Measurements from ENCODE around the gene CACNA2D3. TPM values are rescaled to one million over a fixed set of nuclear protein-coding genes. Genes with fewer than 3 reads are reported as not detected.

CACNA2D3 gene
- total RNA-seq, 1 donor from 2014 or later, result not detected

DNA sequence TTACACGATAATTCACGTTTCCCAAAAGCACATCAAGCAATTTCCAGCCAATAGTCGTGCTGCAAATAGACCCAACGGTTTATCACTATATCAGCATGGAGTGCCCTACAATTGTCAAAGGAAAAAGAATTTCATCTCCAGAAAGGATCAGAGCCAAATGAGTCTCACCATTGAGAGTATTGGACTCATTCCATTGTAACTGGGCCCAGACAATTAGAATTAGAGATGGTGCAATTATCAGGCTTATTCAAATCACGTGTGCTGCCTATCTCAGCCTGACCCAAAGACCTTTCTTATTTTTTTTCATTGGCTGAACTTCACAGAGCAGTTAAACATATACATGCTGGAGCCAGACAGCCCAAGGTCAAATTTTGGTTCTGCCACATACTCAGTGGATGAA is 892.6 kb downstream of the CACNA2D3 start:
- no peaks in the 10 kb centered on the region for H3K36me3 ChIP-seq
- H3K4me1 Mint-ChIP-seq, result peaks cover 19% of the 10 kb centered on the region
- H3K9me3 ChIP-seq (ENCODE audit: low read depth), result no peaks in the 10 kb centered on the region
- TF ChIP-seq EZH2 (IDR thresholded peaks at IDR 0.05) (no peak), EZH2phosphoT487 (IDR thresholded peaks at IDR 0.05) (no peak)
- TF ChIP-seq, protein P1, sequence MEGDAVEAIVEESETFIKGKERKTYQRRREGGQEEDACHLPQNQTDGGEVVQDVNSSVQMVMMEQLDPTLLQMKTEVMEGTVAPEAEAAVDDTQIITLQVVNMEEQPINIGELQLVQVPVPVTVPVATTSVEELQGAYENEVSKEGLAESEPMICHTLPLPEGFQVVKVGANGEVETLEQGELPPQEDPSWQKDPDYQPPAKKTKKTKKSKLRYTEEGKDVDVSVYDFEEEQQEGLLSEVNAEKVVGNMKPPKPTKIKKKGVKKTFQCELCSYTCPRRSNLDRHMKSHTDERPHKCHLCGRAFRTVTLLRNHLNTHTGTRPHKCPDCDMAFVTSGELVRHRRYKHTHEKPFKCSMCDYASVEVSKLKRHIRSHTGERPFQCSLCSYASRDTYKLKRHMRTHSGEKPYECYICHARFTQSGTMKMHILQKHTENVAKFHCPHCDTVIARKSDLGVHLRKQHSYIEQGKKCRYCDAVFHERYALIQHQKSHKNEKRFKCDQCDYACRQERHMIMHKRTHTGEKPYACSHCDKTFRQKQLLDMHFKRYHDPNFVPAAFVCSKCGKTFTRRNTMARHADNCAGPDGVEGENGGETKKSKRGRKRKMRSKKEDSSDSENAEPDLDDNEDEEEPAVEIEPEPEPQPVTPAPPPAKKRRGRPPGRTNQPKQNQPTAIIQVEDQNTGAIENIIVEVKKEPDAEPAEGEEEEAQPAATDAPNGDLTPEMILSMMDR (IDR thresholded peaks at IDR 0.05), result no peak
- no peaks in the 10 kb centered on the region for H4K20me1 ChIP-seq (ENCODE audit: low read depth)
- no peak overlapping the region for H3K4me3 Mint-ChIP-seq
- no peaks in the 10 kb centered on the region for H3K27me3 ChIP-seq
- no peak overlapping the region for H2AFZ ChIP-seq (replicated peaks)
- H3K4me1 ChIP-seq, result peaks cover 28% of the 10 kb centered on the region
- peaks cover 16% of the 10 kb centered on the region for H3F3A ChIP-seq (ENCODE audit: low read depth)
- H3K9ac ChIP-seq, result no peak overlapping the region
- no peak overlapping the region for H3K27ac ChIP-seq
- H3K36me3 Mint-ChIP-seq, result no peaks in the 10 kb centered on the region
- no peak for DNase-seq (ENCODE audit: low spot score)
- no peaks in the 10 kb centered on the region for H3K9me3 Mint-ChIP-seq
- no peaks in the 10 kb centered on the region for H3K79me2 ChIP-seq (ENCODE audit: low read depth)
- no peaks in the 10 kb centered on the region for H3K27me3 Mint-ChIP-seq (ENCODE audit: insufficient read depth, low read depth)
- H3K4me2 ChIP-seq, result no peak overlapping the region
- no peak overlapping the region for H3K27ac Mint-ChIP-seq
- H3K4me3 ChIP-seq, result no peak overlapping the region

DNA sequence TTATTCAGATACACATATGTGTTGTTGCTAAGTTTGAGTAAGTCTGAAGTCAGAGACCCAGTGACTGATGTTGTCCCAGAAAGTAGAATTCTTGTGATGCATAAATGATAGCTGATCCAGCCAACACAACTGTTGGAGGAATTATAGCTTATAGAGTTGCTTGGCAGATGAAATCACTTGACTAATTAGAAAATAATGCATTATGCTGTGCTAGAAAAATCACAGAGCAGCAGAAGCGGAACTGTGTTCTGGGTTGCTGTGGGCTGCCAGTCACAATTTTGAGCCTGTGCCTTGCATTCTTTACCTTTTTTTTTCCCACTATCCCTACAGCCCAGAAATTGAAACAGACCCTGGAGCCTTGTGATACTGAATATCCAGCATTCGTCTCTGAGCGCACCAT is 895.5 kb downstream of the CACNA2D3 start:
- Histone ChIP-seq H3K9ac (no peak overlapping the region), H3K27ac (no peak overlapping the region), H3K4me3 (no peak overlapping the region), H3K9me3 (ENCODE audit: low read depth) (no peaks in the 10 kb centered on the region), H3K79me2 (ENCODE audit: low read depth) (no peaks in the 10 kb centered on the region), H3K36me3 (no peaks in the 10 kb centered on the region), H2AFZ (replicated peaks) (peak overlapping the region; percentile 48), H3F3A (ENCODE audit: low read depth) (peaks cover 16% of the 10 kb centered on the region), H4K20me1 (ENCODE audit: low read depth) (no peaks in the 10 kb centered on the region), H3K4me1 (peaks cover 15% of the 10 kb centered on the region), H3K27me3 (no peaks in the 10 kb centered on the region), H3K4me2 (no peak overlapping the region)
- no peak overlapping the region for H3K27ac Mint-ChIP-seq
- no peaks in the 10 kb centered on the region for H3K36me3 Mint-ChIP-seq
- TF ChIP-seq, protein P1 (IDR thresholded peaks at IDR 0.05), result no peak
- TF ChIP-seq EZH2phosphoT487 (IDR thresholded peaks at IDR 0.05), result no peak
- no peak for TF ChIP-seq EZH2 (IDR thresholded peaks at IDR 0.05)
- no peak for DNase-seq (ENCODE audit: low spot score)
- peaks cover 14% of the 10 kb centered on the region for H3K4me1 Mint-ChIP-seq
- no peaks in the 10 kb centered on the region for H3K27me3 Mint-ChIP-seq (ENCODE audit: insufficient read depth, low read depth)
- H3K4me3 Mint-ChIP-seq, result no peak overlapping the region
- no peaks in the 10 kb centered on the region for H3K9me3 Mint-ChIP-seq

DNA sequence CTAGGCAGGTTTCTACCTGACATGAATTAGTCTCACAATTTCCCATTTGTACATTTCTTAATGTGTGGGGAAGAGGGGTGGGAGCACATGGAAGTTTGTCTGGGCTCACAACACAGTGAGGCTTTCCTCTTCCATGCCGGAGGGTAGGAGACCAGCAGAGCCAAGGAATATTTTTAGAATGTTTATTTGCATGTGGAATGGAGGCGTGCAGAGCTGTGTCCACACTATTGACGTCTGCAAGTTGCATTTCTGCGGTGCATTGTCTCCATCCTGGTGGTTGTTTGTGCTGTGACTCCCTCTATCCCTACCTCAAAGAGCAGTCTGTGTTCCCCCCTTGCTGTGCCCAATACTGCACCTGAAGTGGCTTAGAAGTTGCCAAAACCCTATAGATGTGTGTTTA is 908.6 kb downstream of the CACNA2D3 start:
- Histone ChIP-seq H3F3A (ENCODE audit: low read depth) (no peaks in the 10 kb centered on the region), H3K79me2 (ENCODE audit: low read depth) (no peaks in the 10 kb centered on the region), H3K4me1 (no peaks in the 10 kb centered on the region), H3K27me3 (no peaks in the 10 kb centered on the region), H2AFZ (replicated peaks) (no peak overlapping the region), H3K9ac (no peak overlapping the region), H3K4me2 (no peak overlapping the region), H3K36me3 (no peaks in the 10 kb centered on the region), H3K27ac (no peak overlapping the region), H4K20me1 (ENCODE audit: low read depth) (no peaks in the 10 kb centered on the region), H3K4me3 (no peak overlapping the region), H3K9me3 (ENCODE audit: low read depth) (no peaks in the 10 kb centered on the region)
- no peak overlapping the region for H3K4me3 Mint-ChIP-seq
- H3K36me3 Mint-ChIP-seq, result no peaks in the 10 kb centered on the region
- DNase-seq (ENCODE audit: low spot score), result no peak
- H3K4me1 Mint-ChIP-seq, result peaks cover 7% of the 10 kb centered on the region
- H3K9me3 Mint-ChIP-seq, result no peaks in the 10 kb centered on the region
- no peak overlapping the region for H3K27ac Mint-ChIP-seq
- TF ChIP-seq EZH2 (IDR thresholded peaks at IDR 0.05), result no peak
- TF ChIP-seq, protein P1 (IDR thresholded peaks at IDR 0.05), result no peak
- no peak for TF ChIP-seq EZH2phosphoT487 (IDR thresholded peaks at IDR 0.05)
- H3K27me3 Mint-ChIP-seq (ENCODE audit: insufficient read depth, low read depth), result no peaks in the 10 kb centered on the region
